NCI-H1048 (cell line): Measurements from ENCODE around the gene CLUH.
"Not testable (repeated sequence)": the region's sequence is repeated elsewhere in the genome, so short reads cannot be mapped to it uniquely, and the experiment has no call there.

Experiments used
- DNase-seq: peaks from one replicate; lab custom pipeline; 2025; lab: John Stamatoyannopoulos, UW

The CLUH gene

GRCh38 chr17:2701161-2701995 lies 10.2 kb downstream of the CLUH start:
- DNase-seq, result no peak

DNA sequence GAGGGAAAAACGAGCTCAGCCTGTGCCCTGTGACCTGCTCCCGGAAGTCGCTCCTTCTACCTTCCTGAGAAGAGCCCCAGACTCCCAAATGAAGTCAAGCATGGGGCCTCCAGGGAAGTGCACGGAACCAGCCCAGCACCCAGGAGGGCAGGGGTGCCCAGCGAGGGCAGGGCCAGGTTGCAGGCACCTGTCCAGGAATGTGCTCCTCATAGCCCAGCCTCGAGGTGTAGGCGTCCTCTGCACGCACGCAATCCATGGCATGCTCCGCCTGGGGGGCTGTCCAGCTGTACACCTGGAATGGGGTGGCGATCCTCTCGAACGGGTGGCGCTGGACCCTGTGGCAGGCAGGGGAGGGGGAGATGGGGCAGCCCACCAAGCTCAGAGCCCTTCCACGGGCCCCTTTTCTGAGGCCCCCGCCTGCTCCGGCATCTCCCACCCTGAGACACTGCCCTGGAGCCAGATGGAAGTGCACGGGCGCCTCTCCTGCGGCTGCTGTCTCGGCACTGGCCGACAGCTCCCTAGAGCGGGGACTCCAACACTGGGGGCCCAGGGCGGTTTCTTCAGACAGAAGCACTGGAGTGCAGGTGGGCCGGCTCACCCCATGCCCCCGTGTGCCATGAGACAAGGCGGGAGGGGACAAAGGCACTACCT lies 10.9 kb downstream of the CLUH start:
- no peak for DNase-seq

DNA sequence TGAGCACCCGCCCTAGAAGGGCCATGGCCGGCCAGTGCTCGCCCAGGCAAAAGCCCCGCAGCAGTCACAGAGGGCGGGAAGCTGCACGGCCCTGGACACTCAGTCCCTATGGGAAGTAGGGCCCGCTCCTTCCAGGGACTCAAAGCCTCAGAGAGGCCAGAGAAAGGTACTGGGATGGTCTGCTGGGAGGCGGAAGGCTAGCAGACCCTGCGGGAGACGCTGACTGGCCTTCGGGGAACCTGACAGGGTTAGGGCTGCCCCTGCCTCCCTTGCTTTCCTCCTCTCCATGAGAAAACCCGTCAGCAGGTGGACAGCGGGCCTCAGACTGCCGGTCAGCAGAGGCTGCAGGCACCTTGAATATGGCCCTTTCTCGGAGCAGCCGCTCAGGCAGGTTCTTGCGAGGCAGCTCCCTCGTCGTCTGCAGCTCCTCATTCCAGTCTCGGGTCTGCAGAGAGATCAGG lies 11.5 kb downstream of the CLUH start:
- DNase-seq, result no peak

DNA sequence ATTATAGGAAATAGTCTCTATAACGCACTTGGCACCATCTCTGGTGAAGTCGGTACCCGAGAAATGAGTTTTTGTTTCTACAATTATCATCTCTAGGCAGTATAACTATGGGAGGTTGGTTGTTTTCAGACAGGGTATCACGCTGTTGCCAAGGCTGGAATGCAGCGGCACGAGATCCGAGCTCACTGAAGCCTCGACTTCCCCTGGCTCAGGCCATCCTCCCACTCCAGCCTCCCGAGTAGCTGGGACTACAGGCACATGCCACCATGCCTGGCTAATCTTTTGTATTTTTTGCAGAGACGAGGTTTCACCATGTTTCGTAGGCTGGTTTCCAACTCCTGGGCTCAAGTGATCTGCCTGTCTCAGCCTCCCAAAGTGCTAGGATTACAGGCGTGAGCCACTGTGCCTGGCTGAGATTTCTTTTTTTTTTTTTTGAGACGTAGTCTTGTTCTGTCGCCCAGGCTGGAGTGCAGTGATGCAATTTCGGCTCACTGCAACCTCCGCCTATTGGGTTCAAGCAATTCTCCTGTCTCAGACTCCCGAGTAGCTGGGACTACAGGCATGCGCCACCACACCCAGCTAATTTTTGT lies 12.3 kb downstream of the CLUH start:
- not testable (repeated sequence) for DNase-seq

DNA sequence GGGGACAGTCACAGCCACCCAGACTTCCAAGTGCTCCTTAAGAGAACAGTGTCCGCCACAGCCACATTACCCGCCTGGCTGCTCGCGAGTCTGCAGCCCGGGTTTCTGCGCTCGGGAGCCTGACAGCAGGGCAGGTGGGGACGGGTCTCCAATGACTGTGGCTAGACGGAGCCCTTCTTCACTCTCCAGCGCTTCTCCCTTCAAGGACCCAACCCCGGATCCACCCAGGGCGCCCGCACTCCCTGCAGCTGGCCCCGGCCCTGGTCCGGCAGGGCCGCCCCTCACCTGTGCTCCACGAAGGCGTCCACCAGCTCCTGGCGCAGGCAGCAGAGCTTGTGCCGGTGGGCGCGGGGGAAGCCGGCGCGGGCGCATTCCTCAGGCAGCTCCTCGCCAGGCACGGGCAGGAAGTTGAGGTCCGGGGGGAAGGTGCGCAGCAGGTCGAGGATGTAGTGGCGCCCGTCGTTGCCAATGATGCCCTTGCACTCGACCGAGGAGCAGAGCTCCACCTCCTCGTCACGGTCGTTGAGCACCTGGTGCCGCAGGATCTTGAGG lies 13.9 kb downstream of the CLUH start:
- DNase-seq, result no peak

GRCh38 chr17:2695961-2696760 lies 15.4 kb downstream of the CLUH start:
- no peak for DNase-seq

DNA sequence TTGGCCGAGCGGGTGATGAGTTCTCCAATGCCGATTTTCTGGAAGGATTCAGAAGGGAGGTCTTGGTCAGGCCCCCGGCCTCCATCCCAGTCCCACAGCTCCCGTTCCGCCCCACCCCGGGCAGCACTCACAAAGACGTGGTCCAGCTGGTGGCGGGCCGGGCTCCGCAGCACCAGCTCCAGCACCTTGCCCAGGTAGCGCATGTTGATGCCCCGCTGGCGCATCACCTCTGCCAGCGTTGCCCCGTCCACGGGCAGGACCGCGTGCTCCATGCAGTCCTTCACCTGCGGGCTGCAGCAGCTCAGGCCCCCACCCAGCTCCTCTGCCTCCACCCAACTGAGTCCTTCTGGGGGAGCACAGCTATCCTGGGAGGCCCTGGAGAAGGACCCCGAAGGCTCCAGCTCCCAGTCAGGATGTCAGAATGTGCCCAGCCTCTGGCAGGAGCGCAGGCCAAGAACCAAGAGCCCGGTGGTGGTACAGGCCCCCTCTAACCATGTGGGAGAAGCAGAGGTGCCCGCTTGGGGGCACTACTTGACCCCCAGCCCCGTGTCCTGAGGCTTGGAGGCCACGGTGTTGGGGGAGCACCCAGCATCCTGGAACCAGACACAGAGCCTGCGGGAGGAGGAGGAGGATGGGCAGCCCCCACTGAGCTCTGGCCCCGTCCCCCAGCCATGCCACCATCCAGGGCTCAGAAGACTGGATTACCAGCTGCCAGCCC lies 16.2 kb downstream of the CLUH start:
- DNase-seq, result no peak

- DNase-seq, result no peak
Measured at GRCh38 chr17:2694381-2695242, 17.0 kb downstream of the CLUH start.

GRCh38 chr17:2693561-2694380 lies 17.8 kb downstream of the CLUH start:
- no peak for DNase-seq

GRCh38 chr17:2692781-2693135 lies 18.8 kb downstream of the CLUH start:
- no peak for DNase-seq

DNA sequence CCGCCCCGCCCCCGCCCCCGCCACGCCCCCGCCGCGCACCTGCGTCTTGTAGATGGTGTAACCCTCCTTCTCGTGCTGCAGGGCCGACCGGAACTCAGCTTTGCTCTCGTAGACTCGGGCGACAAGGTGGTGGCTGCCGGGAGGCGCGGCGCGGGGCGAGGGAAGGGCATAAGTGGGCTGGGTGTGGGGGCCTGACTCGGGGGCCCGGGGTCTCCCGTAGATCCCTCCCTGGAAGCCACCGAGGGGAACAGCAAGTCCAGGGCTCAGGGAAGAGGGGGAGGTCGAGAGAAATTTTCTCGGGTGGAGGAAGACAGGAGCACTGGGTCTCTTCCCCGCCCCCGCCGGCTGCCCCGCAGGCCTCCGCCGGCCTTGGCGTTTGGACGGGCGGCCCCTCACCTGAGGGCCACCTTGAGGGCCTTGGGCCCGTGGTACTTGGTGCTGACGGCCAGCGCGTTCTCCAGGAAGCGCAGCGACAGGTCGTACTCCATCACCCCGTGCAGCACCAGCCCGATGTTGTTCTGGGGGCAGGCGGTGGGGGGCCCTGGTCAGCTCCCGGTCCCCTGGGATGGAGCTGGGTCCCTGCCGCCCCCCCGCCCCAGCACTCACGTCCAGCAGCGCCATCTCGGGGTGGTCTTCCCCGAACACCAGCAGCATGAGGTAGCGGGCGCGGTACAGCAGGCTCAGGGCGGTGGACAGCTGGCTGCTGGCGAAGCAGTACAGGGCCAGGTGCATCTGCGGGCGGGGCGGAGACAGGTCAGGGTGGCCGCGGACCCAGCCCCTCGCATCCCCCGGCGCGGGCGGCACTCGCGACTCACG lies 19.4 kb downstream of the CLUH start:
- no peak for DNase-seq

DNA sequence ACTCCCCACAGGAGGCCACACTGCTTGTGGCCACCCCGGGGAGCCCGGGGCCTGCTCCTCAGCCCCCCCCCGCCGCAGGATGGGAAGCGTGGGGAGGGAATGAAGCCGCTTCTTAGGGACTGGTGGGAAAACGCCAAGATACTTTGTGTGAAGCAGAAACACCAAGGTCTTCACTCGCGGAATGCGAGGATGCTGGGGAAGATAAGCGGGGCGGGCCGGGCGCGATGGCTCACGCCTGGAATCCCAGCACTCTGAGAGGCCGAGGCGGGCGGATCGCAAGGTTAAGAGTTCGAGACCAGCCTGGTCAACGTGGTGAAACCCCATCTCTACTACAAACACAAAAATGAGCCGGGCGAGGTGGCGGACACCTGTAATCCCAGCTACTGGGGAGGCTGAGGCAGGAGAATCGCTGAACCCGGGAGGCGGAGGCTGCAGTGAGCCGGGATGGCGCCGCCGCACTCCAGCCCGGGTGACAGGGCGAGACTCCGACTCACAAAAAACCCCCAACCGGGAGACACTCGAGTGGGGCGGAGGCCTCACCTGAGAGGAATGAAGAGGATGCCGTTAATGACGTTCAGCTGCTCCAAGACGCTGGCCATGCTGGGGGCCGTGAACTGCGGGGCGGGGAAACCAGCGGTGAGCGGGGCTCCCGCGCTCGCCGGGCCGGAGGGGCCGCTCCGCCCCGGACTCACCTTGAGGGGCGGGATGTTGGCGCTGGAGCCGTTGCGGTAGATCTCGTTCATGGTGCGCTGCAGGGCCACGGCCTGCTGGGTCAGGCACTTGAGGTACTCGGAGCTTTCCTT lies 20.3 kb downstream of the CLUH start:
- DNase-seq, result no peak

GRCh38 chr17:2690165-2691068 lies 21.1 kb downstream of the CLUH start:
- no peak for DNase-seq

- no peak for DNase-seq
Measured at GRCh38 chr17:2689411-2690164, 22.0 kb downstream of the CLUH start.

DNA sequence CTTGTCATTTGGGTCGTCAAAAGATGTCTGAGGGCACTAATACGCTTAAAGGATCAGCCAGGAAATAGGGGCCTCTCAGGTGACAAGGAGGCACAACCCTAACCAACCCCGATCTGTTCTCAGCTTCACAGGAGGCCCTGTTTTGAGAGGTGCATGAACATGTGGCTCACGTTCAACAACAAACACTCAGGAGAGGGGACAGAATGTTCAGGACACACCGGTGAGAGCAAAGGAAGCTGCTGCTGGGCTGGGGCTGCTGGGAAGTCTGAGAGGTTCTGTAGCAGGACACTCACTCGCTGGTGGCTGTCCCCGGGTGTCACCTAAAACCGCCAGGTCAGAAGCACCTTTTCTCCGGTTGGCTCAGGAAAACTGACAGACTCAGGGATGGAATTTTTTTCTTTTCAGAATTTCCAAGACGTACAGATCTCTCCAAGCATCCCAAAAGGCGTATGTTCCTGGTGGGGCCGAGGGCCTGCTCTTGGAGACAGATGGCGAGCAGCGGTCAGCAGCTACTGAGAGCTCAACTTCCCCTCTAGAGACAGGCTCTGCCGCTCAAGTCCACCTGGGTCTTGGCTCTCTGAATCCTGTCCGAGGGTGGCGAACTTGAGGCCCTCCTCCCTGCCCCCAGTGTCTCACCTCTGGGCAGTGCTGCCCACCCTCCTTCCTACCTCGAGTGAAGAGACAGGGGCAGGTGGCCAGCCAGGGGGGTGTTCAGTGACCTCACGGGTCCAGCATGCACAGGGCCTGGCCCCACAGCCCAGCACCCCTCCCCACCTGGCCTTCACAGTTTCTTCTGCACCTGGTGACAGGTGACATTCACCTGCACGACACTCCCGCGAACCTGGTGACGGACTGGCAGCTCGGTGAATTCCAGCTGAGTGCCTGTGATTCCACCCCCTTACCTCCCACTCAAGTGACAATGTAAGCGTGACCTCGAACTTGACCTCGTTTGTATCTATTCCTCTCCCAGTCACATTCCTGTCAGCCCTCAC lies 22.9 kb downstream of the CLUH start:
- no peak for DNase-seq
